Kidney (tissue), 14 donors: ENCODE data around the gene FAM171A1. TPM values are rescaled to one million over a fixed set of nuclear protein-coding genes. Genes with fewer than 3 reads are reported as not detected.
"Not testable (repeated sequence)": the region's sequence is repeated elsewhere in the genome, so short reads cannot be mapped to it uniquely, and the experiment has no call there.

ENCODE experiments used
- DNase-seq, 5 donors: peaks; one replicate each; pipeline ENCODE4 v3.0.0-alpha.2; 2013 to 2020
- FAIRE-seq: peaks from 2 replicates; lab custom pipeline; 2012; peaks lifted over from hg19 to GRCh38; lab: Jason Lieb, UNC
- H3K27ac ChIP-seq, 2 donors: one replicate each; pipeline ENCODE4 v1.7.0; 2013; ENCODE audit warnings: low read depth in 2 of 2, low read length in 2 of 2, inconsistent platforms in 1 of 2
- H3K27me3 ChIP-seq: one replicate; pipeline ENCODE4 v1.7.1; 2013; ENCODE audit warnings: low read length, inconsistent platforms; ENCODE audit not compliant: control insufficient read depth, insufficient read depth
- H3K36me3 ChIP-seq, 3 donors: one replicate each; pipeline versions ENCODE4 v1.7.0 to v1.7.1; 2013; ENCODE audit warnings: low read length in 3 of 3, control low read depth in 1 of 3, inconsistent platforms in 1 of 3; ENCODE audit not compliant: insufficient read depth in 3 of 3, control insufficient read depth in 2 of 3
- H3K4me1 ChIP-seq, 3 donors: one replicate each; pipeline versions ENCODE4 v1.7.0 to v1.7.1; 2013; ENCODE audit warnings: low read length in 3 of 3, inconsistent platforms in 1 of 3, low read depth in 1 of 3; ENCODE audit not compliant: control insufficient read depth in 2 of 3, insufficient read depth in 2 of 3
- H3K4me3 ChIP-seq, 3 donors: one replicate each; pipeline versions ENCODE4 v1.7.0 to v1.8.1; 2013; ENCODE audit warnings: low read length in 3 of 3, control low read depth in 1 of 3, inconsistent platforms in 1 of 3
- H3K9ac ChIP-seq, 3 donors: one replicate each; pipeline versions ENCODE4 v1.7.0 to v1.7.1; 2013; ENCODE audit warnings: low read length in 3 of 3, control low read depth in 1 of 3, inconsistent platforms in 1 of 3
- H3K9me3 ChIP-seq, 3 donors: one replicate each; pipeline versions ENCODE4 v1.7.0 to v1.7.1; 2013; ENCODE audit warnings: low read length in 3 of 3, control low read depth in 1 of 3, inconsistent platforms in 1 of 3; ENCODE audit not compliant: control insufficient read depth in 2 of 3, insufficient read depth in 1 of 3
- intact Hi-C: fragments of 100-400 bp; cut with DNase I; formaldehyde crosslinking; loops from one replicate; pipeline ENCODE4 v1.11.1; 2022
- polyA plus RNA-seq: library from polyadenylated mRNA; stranded (reverse); fragments of 350-450 nt; fragmentation: Illumina TruSeq; extraction: RNeasy Lipid Tissue Mini Kit (QIAGEN cat#74804); gene quantifications from one replicate; pipeline ENCODE4 v1.2.3, GENCODE V29; 2014; ENCODE audit warnings: low read depth, low replicate concordance; ENCODE audit not compliant: insufficient read depth
- total RNA-seq: library from RNA; stranded (reverse); fragmentation: NEBNext Ultra II Directional; extraction: Animal tissue kit (Norgen Biotek cat#: 25700); gene quantifications from one replicate; pipeline ENCODE4 v1.2.1, GENCODE V29; 2021
- TF ChIP-seq, protein P1 (sequence below): IDR thresholded peaks from 3 replicates; pipeline ENCODE4 v1.5.1; 2012; ENCODE audit warnings: mild to moderate bottlenecking, moderate library complexity, borderline replicate concordance; ENCODE audit not compliant: insufficient read depth; ENCODE audit errors: extremely low read depth
- donor health status: control.
- donor health status: control.
- donor health status: control.
- donor health status: control.
- donor health status: control.
- donor health status: DM: yes; HTN: yes; CAD: no.
- donor health status: Normal renal cell carcinoma (clear cell type).

The FAM171A1 gene
- total and polyA plus RNA-seq, 2 donors from 2014 or later: 30.4 to 53.0 TPM

DNA sequence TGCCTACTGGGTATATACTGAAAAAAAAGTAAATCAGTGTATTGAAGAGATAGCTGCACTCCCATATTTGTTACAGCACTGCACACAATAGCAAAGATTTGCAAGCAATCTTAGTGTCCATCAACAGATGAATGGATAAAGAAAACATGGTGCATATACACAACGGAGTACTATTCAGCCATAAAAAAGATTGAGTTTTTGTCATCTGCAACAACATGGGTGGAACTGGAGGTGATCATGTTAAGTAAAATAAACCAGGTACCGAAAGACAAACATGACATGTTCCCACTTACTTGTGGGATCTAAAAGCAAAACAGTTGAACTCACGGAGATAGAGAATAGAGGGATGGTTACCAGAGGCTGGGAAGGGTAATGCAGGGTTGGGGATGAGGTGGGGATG lies 34.2 kb upstream of the FAM171A1 start:
- H3K36me3 ChIP-seq: no peaks in the 10 kb centered on the region
- no peak overlapping the region for H3K4me3 ChIP-seq
- no peaks in the 10 kb centered on the region for H3K4me1 ChIP-seq
- DNase-seq: no peak
- TF ChIP-seq, protein P1, sequence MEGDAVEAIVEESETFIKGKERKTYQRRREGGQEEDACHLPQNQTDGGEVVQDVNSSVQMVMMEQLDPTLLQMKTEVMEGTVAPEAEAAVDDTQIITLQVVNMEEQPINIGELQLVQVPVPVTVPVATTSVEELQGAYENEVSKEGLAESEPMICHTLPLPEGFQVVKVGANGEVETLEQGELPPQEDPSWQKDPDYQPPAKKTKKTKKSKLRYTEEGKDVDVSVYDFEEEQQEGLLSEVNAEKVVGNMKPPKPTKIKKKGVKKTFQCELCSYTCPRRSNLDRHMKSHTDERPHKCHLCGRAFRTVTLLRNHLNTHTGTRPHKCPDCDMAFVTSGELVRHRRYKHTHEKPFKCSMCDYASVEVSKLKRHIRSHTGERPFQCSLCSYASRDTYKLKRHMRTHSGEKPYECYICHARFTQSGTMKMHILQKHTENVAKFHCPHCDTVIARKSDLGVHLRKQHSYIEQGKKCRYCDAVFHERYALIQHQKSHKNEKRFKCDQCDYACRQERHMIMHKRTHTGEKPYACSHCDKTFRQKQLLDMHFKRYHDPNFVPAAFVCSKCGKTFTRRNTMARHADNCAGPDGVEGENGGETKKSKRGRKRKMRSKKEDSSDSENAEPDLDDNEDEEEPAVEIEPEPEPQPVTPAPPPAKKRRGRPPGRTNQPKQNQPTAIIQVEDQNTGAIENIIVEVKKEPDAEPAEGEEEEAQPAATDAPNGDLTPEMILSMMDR: no peak
- H3K9ac ChIP-seq: no peak overlapping the region
- H3K27me3 ChIP-seq: no peaks in the 10 kb centered on the region
- H3K9me3 ChIP-seq: peaks cover 0 to 2% (median 2%) of the 10 kb centered on the region in 3 donors
- intact Hi-C loops: no loop called here
- H3K27ac ChIP-seq: no peak overlapping the region
- FAIRE-seq: no peak

DNA sequence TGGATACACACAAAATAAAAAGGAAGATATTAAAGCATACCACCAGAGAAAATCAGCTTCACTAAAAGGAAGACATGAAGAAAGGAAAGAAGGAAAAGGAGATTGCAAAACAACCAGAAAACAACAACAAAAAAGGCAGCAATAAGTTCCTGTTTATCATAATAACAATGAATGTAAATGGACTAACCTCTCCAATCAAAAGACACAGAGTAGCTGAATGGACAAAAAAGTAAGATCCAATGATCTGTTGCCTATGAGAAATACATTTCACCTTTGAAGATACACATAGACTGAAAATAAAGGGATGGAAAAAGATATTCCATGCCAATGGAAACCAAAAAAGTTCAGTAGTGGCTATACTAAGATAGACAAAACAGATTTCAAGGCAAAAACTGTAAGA lies 30.3 kb upstream of the FAM171A1 start:
- H3K27ac ChIP-seq: no peak overlapping the region
- intact Hi-C loops: no loop called here
- TF ChIP-seq, protein P1: no peak
- H3K9me3 ChIP-seq: peaks cover 0 to 3% (median 2%) of the 10 kb centered on the region in 3 donors
- H3K9ac ChIP-seq: no peak overlapping the region
- no peaks in the 10 kb centered on the region for H3K27me3 ChIP-seq
- FAIRE-seq: no peak
- H3K4me3 ChIP-seq: no peak overlapping the region
- no peak for DNase-seq
- no peaks in the 10 kb centered on the region for H3K4me1 ChIP-seq
- no peaks in the 10 kb centered on the region for H3K36me3 ChIP-seq

DNA sequence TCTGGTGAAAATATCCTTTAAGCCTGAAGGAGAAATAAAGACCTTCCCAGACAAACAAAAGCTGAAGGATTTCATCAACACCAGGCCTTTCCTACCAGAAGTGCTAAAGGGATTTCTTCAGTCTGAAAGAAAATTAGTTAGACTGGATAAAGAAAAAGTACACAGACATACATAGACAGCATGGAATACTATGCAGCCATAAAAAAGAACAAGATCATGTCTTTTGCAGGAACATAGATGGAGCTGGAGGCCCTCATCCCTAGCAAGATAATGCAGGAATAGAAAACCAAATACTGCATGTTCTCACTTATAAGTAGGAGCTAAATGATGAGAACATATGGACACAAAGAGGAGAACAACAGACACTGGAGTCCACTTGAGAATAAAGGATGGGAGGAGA lies 29.4 kb upstream of the FAM171A1 start:
- H3K4me3 ChIP-seq, H3K27ac ChIP-seq, H3K4me1 ChIP-seq, H3K36me3 ChIP-seq, DNase-seq, H3K27me3 ChIP-seq, H3K9me3 ChIP-seq, intact Hi-C loops, FAIRE-seq, H3K9ac ChIP-seq: not testable (repeated sequence)

DNA sequence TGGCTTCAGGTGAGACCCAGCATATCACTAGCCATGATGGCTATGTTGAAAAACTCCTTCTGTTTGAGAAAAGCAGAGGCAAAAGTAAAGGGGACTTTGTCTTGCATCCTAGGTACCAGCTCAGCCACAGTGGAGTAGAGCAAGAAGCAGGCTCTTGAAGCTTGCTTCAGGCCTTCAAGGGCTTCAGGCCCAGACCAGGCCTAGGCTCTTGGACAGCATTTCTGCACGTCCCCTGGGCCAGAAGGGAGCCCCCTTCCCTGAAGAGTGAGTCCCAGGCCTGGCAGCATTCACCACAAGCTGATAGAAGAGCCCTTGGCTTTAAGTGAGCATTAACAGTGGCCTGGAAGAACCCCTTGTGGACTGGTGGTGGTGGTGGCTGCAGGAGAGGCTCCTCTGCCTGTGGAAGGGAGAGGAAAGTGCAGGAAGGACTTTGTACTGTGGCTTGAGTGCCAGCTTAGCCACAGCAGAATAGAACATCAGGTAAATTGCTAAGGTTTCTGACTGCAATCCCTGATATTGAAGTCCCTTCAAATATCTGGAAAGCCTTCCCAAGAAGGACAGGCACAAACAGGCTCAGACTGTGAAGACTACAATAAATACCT lies 28.1 kb upstream of the FAM171A1 start:
- no peaks in the 10 kb centered on the region for H3K27me3 ChIP-seq
- intact Hi-C loops: no loop called here

More for the DNA sequence above, 28.1 kb upstream of the FAM171A1 start:
- Histone ChIP-seq H3K27ac (no peak overlapping the region), H3K9ac (no peak overlapping the region), H3K9me3 (peaks cover 0 to 3% (median 2%) of the 10 kb centered on the region in 3 donors), H3K36me3 (no peaks in the 10 kb centered on the region), H3K4me3 (no peak overlapping the region), H3K4me1 (no peaks in the 10 kb centered on the region)
- TF ChIP-seq, protein P1: no peak
- FAIRE-seq: no peak
- DNase-seq: no peak
